SIG-M5 (cell line): ENCODE measurements around the gene GRIN2D.

Source experiments
- DNase-seq: peaks from one replicate; lab custom pipeline; 2025; lab: John Stamatoyannopoulos, UW

The GRIN2D gene

DNA sequence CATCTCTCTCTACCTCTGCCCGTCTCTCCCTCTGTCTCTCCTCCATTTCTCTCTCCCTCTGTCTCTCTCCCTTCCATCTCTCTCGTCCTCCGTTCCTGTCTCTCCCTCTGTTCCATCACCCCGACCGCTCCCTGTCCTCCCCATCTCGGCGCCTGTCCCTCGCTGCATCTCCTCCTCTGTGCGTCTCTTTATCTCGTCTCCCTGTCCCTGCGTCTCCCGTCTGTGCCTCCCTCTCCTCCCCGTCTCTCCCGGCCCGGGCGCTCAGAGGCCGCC is 4.6 kb downstream of the GRIN2D start:
- DNase-seq, result no peak

DNA sequence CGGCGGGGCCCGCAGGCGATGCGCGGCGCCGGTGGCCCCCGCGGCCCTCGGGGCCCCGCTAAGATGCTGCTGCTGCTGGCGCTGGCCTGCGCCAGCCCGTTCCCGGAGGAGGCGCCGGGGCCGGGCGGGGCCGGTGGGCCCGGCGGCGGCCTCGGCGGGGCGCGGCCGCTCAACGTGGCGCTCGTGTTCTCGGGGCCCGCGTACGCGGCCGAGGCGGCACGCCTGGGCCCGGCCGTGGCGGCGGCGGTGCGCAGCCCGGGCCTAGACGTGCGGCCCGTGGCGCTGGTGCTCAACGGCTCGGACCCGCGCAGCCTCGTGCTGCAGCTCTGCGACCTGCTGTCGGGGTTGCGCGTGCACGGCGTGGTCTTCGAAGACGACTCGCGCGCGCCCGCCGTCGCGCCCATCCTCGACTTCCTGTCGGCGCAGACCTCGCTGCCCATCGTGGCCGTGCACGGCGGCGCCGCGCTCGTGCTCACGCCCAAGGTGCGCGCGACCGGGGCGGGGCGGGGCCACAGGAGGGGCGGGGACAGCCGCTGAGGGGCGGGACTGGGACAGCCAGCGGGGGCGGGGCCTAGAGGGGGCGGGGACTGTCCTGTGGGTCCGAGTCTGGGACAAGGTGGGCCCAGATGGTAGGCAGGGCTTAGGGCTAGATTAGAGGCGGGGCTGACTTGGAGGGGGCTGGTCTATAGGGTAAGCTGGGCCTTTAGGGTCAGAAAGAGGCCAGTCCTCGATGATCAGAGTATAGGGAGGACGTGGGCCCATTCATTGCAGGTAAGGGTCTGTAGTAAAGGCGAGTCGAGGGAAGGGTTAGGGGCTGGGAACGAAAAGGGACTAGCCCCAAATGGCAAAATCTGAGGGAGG is 5.1 kb downstream of the GRIN2D start:
- no peak for DNase-seq

DNA sequence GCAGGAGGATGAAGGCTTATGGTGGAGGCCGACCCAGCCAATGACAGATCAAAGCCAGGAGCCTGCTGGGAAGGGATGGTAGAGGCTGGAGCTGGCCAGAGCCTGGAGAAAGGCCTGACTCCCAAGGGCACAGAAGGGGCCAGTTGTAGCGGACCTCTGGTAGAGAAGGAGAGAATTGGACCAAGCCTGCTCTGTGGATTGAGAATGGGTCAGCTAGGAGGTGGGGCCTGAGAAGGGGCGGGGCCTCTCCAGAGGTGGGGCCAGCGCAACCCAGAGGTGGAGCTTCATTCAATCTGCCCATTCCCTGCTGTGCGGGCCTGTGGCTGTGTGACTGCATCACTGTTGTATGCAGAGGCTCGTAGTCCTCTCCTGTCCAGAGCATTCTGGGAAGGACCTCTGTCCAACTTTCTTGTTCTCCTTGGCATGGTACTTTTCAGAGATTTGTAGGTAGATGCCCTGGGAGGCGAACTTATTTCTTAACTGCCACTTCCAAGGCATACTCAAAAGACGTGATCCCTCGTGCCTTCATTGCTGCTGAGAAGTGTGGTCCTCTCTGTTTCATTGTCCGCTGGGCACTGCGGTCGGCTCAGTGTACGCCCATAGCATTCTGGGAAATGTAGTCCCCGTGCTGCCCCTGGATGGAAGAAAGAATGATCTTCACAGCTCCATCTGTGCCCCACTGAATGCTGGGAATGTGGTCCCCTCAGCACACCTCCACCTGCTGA is 6.7 kb downstream of the GRIN2D start:
- no peak for DNase-seq

DNA sequence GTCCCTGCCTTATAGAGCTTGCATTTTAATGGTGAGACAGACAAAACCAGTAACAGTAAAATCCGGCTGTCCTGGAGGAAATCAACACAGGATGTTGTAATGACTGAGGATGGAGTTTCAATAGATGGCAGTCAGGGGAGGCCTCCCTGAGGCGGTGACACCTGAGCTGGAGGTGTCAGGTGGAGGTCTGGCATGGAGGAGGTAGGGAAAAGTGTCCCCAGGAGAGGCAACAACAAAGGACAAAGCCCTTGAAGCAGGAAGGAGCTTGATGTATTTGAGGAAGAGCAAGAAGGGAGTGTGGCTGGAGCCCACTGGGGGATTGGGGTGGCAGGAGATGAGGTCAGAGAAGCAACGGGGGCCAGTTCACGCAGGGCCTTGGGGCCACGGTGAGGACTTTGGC is 7.8 kb downstream of the GRIN2D start:
- no peak for DNase-seq

DNA sequence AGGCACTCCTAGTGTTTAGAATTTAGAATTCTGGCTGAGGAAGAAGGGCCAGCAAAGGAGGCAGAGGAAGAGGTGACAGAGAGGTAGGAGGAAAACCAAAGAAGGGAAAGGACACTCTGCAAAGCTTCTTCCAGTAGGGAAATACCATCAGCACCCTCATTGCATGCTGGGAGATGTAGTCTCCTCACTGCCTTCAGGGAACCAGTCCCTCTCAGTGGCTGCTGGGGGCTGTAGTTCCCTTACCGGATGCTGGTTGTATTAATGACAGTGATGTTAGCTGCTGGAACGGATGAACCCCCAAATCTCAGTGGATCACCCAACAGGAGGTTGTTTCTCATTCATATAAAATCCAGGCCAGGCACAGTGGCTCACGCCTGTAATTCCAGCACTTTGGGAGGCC is 10.1 kb downstream of the GRIN2D start:
- DNase-seq, result no peak

DNA sequence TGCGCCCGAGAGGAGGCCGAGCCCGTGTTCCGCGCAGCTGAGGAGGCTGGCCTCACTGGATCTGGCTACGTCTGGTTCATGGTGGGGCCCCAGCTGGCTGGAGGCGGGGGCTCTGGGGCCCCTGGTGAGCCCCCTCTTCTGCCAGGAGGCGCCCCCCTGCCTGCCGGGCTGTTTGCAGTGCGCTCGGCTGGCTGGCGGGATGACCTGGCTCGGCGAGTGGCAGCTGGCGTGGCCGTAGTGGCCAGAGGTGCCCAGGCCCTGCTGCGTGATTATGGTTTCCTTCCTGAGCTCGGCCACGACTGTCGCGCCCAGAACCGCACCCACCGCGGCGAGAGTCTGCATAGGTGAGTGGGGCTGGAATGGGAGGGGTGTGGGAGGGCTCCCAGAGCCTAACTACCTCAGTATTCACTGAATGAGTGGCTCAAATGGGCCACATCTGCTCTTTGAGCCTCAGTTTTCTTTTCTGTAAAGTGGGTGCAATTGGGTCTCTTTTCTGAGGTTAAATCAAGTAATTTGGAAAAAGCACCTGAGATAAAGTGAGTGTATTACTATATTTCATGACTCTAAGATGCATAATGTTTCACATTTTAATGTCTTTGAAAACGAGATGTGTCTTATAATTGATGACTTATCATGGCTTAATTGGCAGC is 11.7 kb downstream of the GRIN2D start:
- DNase-seq, result no peak

DNA sequence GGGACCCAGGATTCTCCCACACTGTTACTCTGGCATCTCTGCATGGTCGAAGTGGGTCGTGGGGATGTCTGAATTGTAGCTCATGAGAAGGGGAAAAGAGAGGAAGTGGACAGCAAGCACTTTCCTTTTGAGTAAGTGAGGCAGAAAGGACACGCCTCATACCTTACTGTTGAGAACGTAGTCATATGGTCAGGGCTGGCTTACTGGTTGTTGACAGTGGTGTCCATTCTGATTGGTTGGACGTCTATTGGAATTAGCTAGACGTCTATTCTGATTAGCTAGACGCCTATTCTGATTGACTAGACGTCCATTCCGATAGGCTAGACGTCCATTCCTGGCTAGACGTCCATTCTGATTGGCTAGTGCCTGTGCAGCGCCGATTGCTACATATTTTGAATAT is 12.4 kb downstream of the GRIN2D start:
- no peak for DNase-seq

DNA sequence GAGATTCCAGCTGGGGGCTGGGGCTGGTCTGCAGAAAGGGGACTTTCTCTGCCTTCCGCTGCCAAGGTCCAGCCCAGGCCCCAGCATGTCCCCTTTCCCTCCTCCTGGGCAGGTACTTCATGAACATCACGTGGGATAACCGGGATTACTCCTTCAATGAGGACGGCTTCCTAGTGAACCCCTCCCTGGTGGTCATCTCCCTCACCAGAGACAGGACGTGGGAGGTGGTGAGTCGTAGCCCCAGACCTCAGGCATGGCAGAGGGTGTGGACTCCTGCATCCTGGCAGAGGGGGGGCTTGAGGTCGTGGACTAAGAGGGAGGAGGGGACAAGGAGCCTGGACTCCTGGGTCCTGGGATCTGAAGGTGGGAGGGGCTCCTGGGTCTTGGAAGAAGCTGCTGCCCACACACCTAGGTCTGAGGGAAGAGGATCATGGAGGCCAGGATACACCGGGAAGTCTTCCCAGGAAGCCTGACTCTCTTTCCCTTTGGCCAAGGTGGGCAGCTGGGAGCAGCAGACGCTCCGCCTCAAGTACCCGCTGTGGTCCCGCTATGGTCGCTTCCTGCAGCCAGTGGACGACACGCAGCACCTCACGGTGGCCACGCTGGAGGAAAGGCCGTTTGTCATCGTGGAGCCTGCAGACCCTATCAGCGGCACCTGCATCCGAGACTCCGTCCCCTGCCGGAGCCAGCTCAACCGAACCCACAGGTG is 20.6 kb downstream of the GRIN2D start:
- no peak for DNase-seq

DNA sequence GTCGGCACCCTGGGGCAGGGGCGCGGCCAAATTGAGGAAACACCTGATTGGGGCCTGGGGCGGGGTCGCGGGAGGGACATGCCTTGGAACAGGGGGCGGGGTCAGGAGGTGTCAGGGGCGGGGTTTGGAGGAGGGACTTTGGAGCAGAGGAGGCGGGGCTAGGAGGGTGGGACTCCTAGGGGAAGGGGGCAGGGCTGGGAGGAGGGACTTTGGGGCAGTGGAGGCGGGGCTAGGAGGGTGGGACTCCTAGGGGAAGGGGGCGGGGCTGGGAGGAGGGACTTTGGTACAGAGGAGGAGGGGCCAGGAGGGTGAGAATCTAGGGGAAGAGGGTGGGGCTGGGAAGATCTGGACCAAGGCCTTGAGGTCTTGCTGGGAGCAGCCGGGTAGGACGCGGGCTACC is 21.9 kb downstream of the GRIN2D start:
- DNase-seq, result no peak

DNA sequence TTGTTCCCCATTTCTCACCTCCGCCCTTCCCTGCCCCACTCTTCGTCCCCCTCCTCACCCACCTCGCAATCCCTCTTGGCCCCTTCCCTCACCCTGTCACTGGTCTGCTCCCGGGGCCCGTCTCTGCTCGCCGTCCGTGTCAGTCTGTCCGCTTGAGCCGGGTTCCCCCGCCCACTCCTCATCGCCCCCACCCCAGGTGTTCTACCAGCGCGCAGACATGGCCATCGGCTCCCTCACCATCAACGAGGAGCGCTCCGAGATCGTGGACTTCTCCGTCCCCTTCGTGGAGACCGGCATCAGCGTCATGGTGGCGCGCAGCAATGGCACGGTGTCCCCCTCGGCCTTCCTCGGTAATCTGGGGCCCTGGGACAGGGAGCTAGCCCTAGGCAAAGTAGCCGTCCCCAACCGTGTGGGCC is 22.3 kb downstream of the GRIN2D start:
- no peak for DNase-seq

DNA sequence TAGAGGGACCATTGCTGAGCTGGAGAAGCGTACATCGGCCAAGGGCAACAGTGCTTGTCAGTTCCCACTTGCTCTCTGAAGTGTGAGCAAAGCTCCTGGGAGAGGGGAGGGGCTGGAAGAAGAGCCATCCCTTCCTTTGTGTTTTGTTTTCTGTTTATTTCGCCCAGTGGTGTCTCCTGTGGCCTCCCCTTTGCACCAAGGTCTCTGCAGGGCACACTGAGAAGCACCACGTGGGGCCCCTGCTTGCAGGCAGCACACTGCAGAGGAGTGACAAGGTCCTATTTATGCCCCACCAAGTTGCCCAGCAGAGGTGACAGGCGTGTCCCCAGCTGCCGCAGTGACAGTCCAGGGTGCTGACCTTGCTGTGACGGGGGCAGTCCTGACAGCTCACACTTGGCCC is 24.0 kb downstream of the GRIN2D start:
- DNase-seq, result no peak

DNA sequence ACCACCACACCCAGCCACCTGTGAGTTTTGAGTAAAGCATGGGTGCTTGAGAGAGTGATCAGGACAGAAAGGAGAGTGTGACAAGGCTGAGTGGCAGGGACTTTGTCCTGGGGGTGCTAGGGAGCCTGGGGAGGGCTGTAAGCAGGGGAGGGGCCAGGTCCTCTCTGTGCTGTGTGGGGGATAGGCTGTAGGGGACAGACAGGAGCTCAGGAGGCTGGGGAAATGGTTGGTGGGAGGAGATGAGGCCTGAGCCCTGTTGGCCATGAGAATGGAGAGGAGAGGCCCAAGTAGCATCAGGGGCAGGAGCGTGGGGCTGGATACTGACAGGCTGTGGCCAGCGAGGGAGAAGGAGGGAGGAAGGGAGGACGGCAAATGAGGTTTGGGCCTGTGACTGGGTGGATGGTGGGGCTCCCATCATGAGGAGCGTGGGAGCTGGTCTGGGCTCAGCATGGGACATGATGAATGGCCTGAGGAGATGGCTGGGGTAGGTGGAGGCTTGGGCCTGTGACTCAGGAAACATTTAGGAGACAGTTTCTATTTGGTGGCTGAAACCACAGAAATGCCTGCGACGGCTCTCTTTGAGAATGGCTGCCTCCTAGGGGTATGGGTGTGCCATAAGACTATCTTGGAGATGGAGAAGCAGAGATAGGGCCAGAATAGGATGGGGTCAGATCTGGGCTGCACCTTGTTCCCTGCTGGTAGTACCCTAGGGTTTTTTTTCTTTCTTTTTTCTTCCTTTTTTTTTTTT is 25.0 kb downstream of the GRIN2D start:
- DNase-seq, result no peak

DNA sequence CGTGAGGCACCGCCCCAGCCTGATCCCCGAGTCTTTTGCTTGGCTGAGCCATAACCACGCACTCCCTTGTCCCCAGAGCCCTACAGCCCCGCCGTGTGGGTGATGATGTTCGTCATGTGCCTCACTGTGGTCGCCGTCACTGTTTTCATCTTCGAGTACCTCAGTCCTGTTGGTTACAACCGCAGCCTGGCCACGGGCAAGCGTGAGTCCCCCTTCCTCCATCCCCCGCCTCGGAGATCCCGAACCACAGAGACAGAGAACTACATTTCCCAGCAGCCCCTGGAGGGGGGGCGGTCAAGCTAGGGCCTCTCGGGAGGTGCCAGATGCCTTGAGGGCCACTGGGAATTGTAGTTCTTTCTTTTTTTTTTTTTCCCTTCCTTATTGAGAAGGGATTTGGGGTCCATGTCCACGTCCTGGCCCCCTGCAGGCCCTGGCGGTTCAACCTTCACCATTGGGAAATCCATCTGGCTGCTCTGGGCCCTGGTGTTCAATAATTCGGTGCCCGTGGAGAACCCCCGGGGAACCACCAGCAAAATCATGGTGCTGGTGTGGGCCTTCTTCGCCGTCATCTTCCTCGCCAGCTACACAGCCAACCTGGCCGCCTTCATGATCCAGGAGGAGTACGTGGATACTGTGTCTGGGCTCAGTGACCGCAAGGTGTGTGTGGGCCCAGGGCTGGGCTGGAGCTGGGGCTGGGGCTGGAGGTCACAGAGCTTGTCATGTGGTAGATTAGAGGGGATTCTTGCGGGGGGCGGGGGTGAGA is 25.9 kb downstream of the GRIN2D start:
- no peak for DNase-seq

DNA sequence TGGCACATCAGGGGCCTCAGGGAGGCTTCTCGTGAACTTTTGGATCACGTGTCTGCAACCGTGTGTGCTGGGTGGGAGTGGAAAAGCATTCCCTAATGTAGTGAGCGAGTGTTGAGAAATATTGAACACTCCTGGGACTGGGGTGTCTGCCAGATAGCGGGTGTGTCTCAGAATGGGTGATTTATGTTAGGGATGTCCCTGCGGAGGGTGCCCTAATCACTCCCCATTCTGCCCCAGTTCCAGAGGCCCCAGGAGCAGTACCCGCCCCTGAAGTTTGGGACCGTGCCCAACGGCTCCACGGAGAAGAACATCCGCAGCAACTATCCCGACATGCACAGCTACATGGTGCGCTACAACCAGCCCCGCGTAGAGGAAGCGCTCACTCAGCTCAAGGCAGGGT is 28.1 kb downstream of the GRIN2D start:
- DNase-seq, result no peak

DNA sequence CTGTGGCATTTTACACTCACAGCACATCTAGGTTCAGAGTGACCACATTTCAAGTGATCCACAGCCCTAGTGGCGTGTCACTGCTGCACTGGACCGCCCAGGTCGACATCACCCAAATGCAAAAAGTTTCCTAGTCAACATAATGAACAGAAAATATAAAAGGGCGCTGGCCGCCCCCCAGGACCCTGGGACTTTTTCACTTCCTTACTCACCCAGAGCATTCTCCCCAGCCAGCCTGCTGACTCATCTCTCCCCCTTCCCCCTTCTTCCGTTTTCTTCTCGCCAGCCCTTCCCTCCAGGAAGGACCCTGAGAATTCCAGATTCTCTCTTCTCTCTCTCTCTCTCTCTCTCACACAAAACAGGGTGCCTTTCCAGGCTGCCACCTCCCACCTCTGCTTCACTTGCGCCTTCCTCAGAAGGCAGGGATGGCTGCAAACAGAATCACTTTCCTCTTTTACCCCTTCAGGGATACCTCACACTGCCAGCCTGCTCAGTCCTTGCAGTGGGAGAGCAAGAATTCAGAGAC is 31.3 kb downstream of the GRIN2D start:
- DNase-seq, result no peak

DNA sequence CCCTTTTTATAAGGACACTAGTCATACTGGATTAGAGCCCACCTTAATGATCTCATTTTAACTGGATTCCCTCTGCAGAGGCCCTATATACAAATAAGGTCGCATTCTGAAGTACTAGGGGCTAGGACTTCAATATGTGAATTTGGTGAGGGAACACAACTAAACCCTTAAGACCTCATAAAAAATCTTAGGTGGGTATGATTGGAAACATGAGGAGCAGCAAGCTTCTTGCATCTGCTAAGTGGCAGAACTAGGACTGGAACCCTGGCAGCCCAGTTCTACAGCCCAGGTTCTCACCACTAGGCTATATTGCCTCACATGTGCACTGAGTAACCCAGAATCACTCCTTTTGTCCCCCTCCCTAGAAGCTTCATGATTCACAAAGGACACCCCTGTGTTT is 35.2 kb downstream of the GRIN2D start:
- DNase-seq, result no peak

DNA sequence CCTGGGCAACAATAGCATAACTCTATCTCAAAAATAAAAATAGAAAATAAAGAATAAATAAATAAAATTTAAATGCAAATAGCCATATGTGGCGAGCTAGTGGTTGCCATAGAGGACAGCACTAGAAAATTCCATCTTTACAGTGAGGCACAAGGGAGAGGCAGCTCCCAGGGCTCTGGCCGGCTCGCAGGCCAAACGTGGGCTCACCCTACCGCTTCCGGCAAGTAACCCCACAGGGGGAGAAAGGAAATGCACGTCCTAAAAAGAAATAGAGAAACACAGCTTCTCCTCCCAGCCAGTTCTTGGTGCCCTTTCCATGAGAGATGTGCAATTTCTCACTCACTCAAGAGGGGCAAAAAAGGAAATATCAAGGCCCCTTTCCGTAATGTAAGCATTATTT is 39.9 kb downstream of the GRIN2D start:
- no peak for DNase-seq

DNA sequence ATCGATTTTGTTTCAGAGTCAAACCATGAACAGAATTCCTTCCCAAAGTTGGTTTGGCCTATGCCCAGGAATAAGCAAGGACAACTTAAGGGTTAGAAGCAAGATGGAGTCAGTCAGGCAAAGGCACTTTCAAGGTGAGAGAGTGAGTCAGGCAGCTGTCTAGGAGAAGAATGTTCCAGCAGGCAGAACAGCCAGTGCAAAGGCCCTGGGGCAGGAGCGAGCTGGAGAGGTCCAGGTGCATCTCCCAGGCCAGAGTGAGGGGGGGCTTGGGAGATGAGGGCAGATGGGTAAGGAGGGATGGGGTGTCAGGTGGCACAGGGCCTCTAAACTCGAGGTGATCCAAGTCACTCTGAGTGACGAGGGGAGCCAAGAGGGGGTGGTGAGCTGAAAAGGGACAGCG is 43.1 kb downstream of the GRIN2D start:
- no peak for DNase-seq

DNA sequence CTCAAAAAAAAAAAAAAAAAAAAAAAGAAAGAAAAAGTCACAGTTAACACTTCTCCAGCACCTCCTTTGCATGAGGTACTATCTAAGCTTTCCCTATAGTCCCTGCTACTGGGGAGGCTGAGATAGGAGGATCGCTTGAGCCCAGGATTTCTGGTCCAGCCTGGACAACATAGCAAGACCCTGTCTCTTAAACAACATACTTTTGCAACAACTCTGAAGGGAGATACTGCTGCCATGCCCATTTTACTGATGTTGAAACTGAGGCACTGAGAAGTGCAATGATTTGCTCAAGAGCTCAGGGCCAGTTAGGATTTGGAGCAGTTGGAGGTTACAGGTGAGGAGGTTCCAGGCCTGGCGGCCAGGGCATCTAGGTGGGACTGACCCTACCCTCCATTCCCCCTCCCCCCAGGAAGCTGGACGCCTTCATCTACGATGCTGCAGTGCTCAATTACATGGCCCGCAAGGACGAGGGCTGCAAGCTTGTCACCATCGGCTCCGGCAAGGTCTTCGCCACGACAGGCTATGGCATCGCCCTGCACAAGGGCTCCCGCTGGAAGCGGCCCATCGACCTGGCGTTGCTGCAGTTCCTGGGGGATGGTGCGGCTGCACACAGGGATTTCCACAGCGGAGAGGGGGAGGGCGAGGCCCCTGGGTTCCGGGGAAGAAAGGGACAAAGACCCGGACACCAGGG is 48.0 kb downstream of the GRIN2D start:
- DNase-seq, result no peak
